Ovary (tissue), 9 donors: Measurements from ENCODE around the gene SS18. TPM values are rescaled to one million over a fixed set of nuclear protein-coding genes. Genes with fewer than 3 reads are reported as not detected.

Source experiments
- DNase-seq, 5 donors: peaks; one replicate each; pipeline ENCODE4 v3.0.0-alpha.2; 2019 to 2020
- H3K27ac ChIP-seq, 2 donors: fragments of 200-600 bp; one replicate each; pipeline versions ENCODE4 v1.5.1 to v1.8.0; 2019 to 2022
- H3K27me3 ChIP-seq: fragments of 200-600 bp; one replicate; pipeline ENCODE4 v1.8.0; 2022
- H3K36me3 ChIP-seq: fragments of 200-600 bp; sonication (generic); one replicate; pipeline ENCODE4 v1.5.1; 2019
- H3K4me1 ChIP-seq: one replicate; pipeline ENCODE4 v1.8.1; 2013; ENCODE audit warnings: mild to moderate bottlenecking, moderate library complexity; ENCODE audit not compliant: insufficient read depth
- H3K4me3 ChIP-seq: fragments of 200-600 bp; sonication (generic); one replicate; pipeline ENCODE4 v1.5.1; 2017
- H3K9me3 ChIP-seq, 2 donors: fragments of 200-600 bp in 1 of 2; sonication (generic) in 1 of 2; one replicate each; pipeline versions ENCODE4 v1.5.1 to v1.8.1; 2013 to 2019; ENCODE audit warnings: mild to moderate bottlenecking in 1 of 2, moderate library complexity in 1 of 2
- CTCF ChIP-seq, 3 donors: fragments of 450-650 bp in 2 of 3; fragments of 200-600 bp in 1 of 3; IDR thresholded peaks; one replicate each; pipeline versions ENCODE4 v1.5.1 to v1.8.0; 2016 to 2022; ENCODE audit warnings: antibody characterized with exemption in 3 of 3, mild to moderate bottlenecking in 1 of 3
- EP300 ChIP-seq: sonication (generic); formaldehyde crosslinking; IDR thresholded peaks from one replicate; pipeline ENCODE4 v1.6.1; 2017; ENCODE audit warnings: antibody characterized with exemption
- POLR2A ChIP-seq: fragments of 450-650 bp; IDR thresholded peaks from one replicate; pipeline ENCODE4 v1.6.1; 2017; ENCODE audit warnings: antibody characterized with exemption, mild to moderate bottlenecking, moderate library complexity
- WGBS, 3 donors: extraction: QIAGEN DNeasy Blood & Tissue Kit in 1 of 3; methylation state at CpG; one replicate each; pipeline versions ENCODE4 v1.1.5 to v1.1.7; 2013 to 2017; 5-methylcytosine and 5-hydroxymethylcytosine counted together
- intact Hi-C, 4 donors: fragments of 100-400 bp; cut with DNase I; formaldehyde crosslinking; loops; one replicate each; pipeline versions ENCODE4 v1.11.0 to v1.15.1; 2022 to 2023
- polyA plus RNA-seq, 2 donors: library from polyadenylated mRNA; stranded (reverse); fragments of 200-250 nt in 1 of 2; fragments of 350-450 nt in 1 of 2; fragmentation: Illumina TruSeq in 1 of 2; extraction: RNeasy Lipid Tissue Mini Kit (QIAGEN cat#74804) in 1 of 2; gene quantifications; one replicate each; pipeline ENCODE4 v1.2.3, GENCODE V29; 2013 to 2014
- total RNA-seq, 7 donors: library from RNA; depleted of rRNA in 2 of 7; stranded (reverse); fragments of >200 nt in 2 of 7; fragmentation: NEBNext Ultra II Directional in 3 of 7; extraction: Animal tissue kit (Norgen Biotek cat#: 25700) in 3 of 7; gene quantifications; one replicate each; pipeline versions ENCODE4 v1.1.0 to v1.2.4, GENCODE V29; 2016 to 2023
- donor health status: DM: no; HTN: no; CAD: no; lungs with moderate emphysema.
- donor health status: DM: no; HTN: no; CAD: no.
- donor health status: Bipolar disorder and iron deficiency.
- donor health status: DM: yes; HTN: yes; CAD: no.
- donor health status: DM: no; HTN: no; CAD: no.
- donor health status: DM: yes; HTN: yes; CAD: no.

The SS18 gene
- total and polyA plus RNA-seq, 9 donors = 59.1 to 95.5 (median 81.6) TPM

DNA sequence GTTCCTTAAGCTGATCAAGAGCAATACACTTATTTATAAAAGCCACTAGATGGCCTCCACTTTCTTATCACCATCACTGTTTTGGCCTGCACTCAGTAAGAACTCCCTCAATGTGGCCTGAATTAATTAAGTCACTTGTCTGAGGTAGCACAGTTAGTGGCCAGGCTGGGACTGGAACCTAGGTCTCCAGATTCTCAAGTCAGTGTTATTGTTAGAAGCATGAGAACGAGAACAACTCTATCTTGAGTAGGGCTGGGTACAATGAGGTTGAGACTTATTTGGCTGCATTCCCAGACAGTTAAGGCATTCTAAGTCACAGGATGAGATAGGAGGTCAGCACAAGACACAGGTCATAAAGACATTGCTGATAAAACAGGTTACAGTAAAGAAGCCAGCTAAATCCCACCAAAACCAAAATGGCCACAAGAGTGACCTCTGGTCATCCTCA lies 115.8 kb downstream of the SS18 start:
- Histone ChIP-seq H3K4me3 (no peak overlapping the region), H3K27ac (no peak overlapping the region), H3K9me3 (no peaks in the 10 kb centered on the region), H3K27me3 (no peaks in the 10 kb centered on the region), H3K4me1 (no peaks in the 10 kb centered on the region), H3K36me3 (no peaks in the 10 kb centered on the region)
- 70 to 76% (median 72%) methylated on average over 1 of the region's 1 CpG for WGBS, 3 donors
- TF ChIP-seq CTCF (IDR thresholded peaks at IDR 0.05) = no peak
- no peak for TF ChIP-seq EP300
- no peak for TF ChIP-seq POLR2A
- intact Hi-C loops = no loop called here
- no peak for DNase-seq

Other genes with a start within 250 kb of the SS18 start
- under 1 TPM in 3 of 7 donors, not detected in 4; 0.12 to 0.25 (median 0.15) TPM for gene PSMA8, start 43.3 kb upstream of the SS18 start, total RNA-seq
- under 1 TPM in 1 of 2 donors, not detected in 1; 0.17 TPM for gene PSMA8, start 43.3 kb upstream of the SS18 start, polyA plus RNA-seq
- 10 to 100 TPM in 2 of 7 donors, 1 to 10 TPM in 5; 5.0 to 19.1 (median 9.4) TPM for gene TAF4B, start 135.8 kb upstream of the SS18 start, total RNA-seq
- 1 to 10 TPM; 5.0 to 5.3 TPM for gene TAF4B, start 135.8 kb upstream of the SS18 start, polyA plus RNA-seq